Loucy (cell line): ENCODE results near the gene SRRM5.

Experiments
- H2AFZ ChIP-seq: fragments of 200-600 bp; sonication (generic); 2 replicates; pipeline ENCODE4 v1.6.0; 2016; ENCODE audit warnings: antibody characterized with exemption, mild to moderate bottlenecking, low read length, moderate library complexity
- H3F3A ChIP-seq: fragments of 200-600 bp; 2 replicates; pipeline ENCODE4 v1.6.0; 2016; ENCODE audit warnings: antibody characterized with exemption, low read depth, mild to moderate bottlenecking
- H3K27me3 ChIP-seq: fragments of 200-600 bp; sonication (generic); 2 replicates; pipeline ENCODE4 v1.6.1; 2014; ENCODE audit warnings: low read length, mild to moderate bottlenecking; ENCODE audit not compliant: insufficient read depth, poor library complexity, severe bottlenecking
- H3K36me3 ChIP-seq: fragments of 200-600 bp; sonication (generic); 2 replicates; pipeline ENCODE4 v1.6.1; 2016; ENCODE audit warnings: low read length; ENCODE audit not compliant: insufficient read depth
- H3K4me1 ChIP-seq: fragments of 200-600 bp; sonication (generic); 2 replicates; pipeline ENCODE4 v1.5.1; 2014; ENCODE audit warnings: low read length, mild to moderate bottlenecking; ENCODE audit not compliant: insufficient read depth, poor library complexity, severe bottlenecking
- H3K4me2 ChIP-seq: fragments of 200-600 bp; sonication (generic); 2 replicates; pipeline ENCODE4 v1.6.0; 2014; ENCODE audit warnings: antibody characterized with exemption, low read length, low read depth, mild to moderate bottlenecking; ENCODE audit not compliant: poor library complexity, severe bottlenecking
- H3K4me3 ChIP-seq: fragments of 200-600 bp; sonication (generic); 2 replicates; pipeline ENCODE4 v1.5.1; 2014; ENCODE audit warnings: low read length, mild to moderate bottlenecking, mixed read lengths; ENCODE audit not compliant: poor library complexity, severe bottlenecking
- H3K79me2 ChIP-seq: fragments of 200-600 bp; sonication (generic); 2 replicates; pipeline ENCODE4 v1.6.1; 2014; ENCODE audit warnings: low read length; ENCODE audit not compliant: insufficient read depth
- H3K9ac ChIP-seq: fragments of 200-600 bp; sonication (generic); 2 replicates; pipeline ENCODE4 v1.6.0; 2014; ENCODE audit warnings: mild to moderate bottlenecking, low read depth, low read length, moderate library complexity; ENCODE audit not compliant: poor library complexity, severe bottlenecking
- H3K9me2 ChIP-seq: fragments of 200-600 bp; sonication (generic); replicated peaks from 2 replicates; pipeline ENCODE4 v1.6.1; 2016; ENCODE audit warnings: low read depth, low read length, mixed read lengths
- H3K9me3 ChIP-seq: fragments of 200-600 bp; sonication (generic); 2 replicates; pipeline ENCODE4 v1.6.1; 2014; ENCODE audit warnings: mild to moderate bottlenecking, antibody characterized with exemption, low read length, low read depth; ENCODE audit not compliant: insufficient read depth
- H4K20me1 ChIP-seq: fragments of 200-600 bp; sonication (generic); 2 replicates; pipeline ENCODE4 v1.6.0; 2014; ENCODE audit warnings: antibody characterized with exemption, low read length, mild to moderate bottlenecking; ENCODE audit not compliant: insufficient read depth, poor library complexity, severe bottlenecking
- EZH2phosphoT487 ChIP-seq: fragments of 200-600 bp; IDR thresholded peaks from 2 replicates; pipeline ENCODE4 v1.6.1; 2018; ENCODE audit warnings: antibody characterized with exemption, mild to moderate bottlenecking, moderate library complexity, borderline replicate concordance
- TF ChIP-seq, protein P1 (sequence below): fragments of 200-600 bp; sonication (generic); conservative IDR thresholded peaks from 2 replicates; pipeline ENCODE4 v1.5.1; 2014; ENCODE audit warnings: mild to moderate bottlenecking, antibody characterized with exemption, low read length

SRRM5 gene

DNA sequence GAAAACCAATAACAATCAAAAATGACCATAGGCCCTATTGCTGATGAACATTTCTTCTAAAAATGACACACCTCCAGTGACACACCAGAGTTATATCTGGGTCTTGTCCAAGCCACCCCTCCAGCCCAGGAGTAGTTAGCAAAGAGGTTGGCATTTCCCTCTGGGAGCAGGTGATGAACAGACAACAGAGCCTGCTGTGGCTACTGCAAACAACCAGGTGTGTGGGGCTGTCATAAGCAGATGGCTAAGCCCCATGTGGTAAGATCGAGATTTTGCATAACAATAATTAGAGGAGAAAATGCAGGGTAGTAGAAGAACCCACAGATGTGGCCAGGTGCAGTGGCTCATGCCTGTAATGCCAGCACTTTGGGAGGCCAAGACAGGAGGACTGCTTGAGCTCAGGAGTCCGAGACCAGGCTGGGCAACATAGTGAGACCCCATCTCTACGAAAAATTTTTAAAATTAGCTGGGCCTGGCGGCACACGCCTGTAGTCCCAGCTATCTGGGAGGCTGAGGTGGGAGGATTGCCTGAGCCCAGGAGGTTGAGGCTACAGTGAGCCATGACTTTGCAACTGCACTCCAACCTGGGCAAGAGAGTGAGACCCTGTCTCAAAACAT is 41.6 kb upstream of the SRRM5 start:
- Histone ChIP-seq H4K20me1 (no peaks in the 10 kb centered on the region), H3K9ac (no peak overlapping the region), H3K9me2 (no peaks in the 10 kb centered on the region), H3K9me3 (no peaks in the 10 kb centered on the region), H3K27me3 (no peaks in the 10 kb centered on the region), H3K4me1 (peaks cover 23% of the 10 kb centered on the region), H3K36me3 (no peaks in the 10 kb centered on the region), H3F3A (no peaks in the 10 kb centered on the region), H2AFZ (no peak overlapping the region), H3K79me2 (peaks cover 59% of the 10 kb centered on the region), H3K4me3 (no peak overlapping the region), H3K4me2 (peak overlapping the region; percentile 10)
- TF ChIP-seq, protein P1, sequence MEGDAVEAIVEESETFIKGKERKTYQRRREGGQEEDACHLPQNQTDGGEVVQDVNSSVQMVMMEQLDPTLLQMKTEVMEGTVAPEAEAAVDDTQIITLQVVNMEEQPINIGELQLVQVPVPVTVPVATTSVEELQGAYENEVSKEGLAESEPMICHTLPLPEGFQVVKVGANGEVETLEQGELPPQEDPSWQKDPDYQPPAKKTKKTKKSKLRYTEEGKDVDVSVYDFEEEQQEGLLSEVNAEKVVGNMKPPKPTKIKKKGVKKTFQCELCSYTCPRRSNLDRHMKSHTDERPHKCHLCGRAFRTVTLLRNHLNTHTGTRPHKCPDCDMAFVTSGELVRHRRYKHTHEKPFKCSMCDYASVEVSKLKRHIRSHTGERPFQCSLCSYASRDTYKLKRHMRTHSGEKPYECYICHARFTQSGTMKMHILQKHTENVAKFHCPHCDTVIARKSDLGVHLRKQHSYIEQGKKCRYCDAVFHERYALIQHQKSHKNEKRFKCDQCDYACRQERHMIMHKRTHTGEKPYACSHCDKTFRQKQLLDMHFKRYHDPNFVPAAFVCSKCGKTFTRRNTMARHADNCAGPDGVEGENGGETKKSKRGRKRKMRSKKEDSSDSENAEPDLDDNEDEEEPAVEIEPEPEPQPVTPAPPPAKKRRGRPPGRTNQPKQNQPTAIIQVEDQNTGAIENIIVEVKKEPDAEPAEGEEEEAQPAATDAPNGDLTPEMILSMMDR = peak; percentile 13; the same call in 1 of the 2 replicates
- TF ChIP-seq EZH2phosphoT487 = no peak

DNA sequence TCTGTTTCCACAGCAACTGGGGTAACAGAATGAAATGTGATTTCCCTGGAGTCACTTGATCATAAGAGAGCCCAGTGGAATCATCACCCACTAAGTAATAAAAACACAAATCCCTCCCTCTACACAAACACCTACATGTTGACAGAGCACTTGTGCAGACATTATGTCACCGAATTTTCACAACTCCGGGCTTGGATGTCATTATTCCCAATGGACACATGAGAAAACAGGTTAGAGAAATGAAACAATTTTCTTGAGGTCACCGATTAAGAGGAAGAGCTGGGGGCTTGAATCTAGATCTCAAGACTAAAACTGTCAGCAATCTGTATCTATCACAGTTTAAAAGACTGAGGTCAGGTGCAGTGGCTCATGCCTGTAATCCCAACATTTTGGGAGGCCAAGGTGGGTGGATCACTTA is 39.7 kb upstream of the SRRM5 start:
- Histone ChIP-seq H3K4me1 (peaks cover 23% of the 10 kb centered on the region), H3K9ac (no peak overlapping the region), H3K4me2 (peak overlapping the region; percentile 35), H2AFZ (no peak overlapping the region), H3K4me3 (no peak overlapping the region), H3K27me3 (no peaks in the 10 kb centered on the region), H3K36me3 (no peaks in the 10 kb centered on the region), H3K9me3 (no peaks in the 10 kb centered on the region), H3K9me2 (no peaks in the 10 kb centered on the region), H4K20me1 (no peaks in the 10 kb centered on the region), H3F3A (no peaks in the 10 kb centered on the region), H3K79me2 (peaks cover 56% of the 10 kb centered on the region)
- TF ChIP-seq EZH2phosphoT487 = no peak
- TF ChIP-seq, protein P1 = no peak

DNA sequence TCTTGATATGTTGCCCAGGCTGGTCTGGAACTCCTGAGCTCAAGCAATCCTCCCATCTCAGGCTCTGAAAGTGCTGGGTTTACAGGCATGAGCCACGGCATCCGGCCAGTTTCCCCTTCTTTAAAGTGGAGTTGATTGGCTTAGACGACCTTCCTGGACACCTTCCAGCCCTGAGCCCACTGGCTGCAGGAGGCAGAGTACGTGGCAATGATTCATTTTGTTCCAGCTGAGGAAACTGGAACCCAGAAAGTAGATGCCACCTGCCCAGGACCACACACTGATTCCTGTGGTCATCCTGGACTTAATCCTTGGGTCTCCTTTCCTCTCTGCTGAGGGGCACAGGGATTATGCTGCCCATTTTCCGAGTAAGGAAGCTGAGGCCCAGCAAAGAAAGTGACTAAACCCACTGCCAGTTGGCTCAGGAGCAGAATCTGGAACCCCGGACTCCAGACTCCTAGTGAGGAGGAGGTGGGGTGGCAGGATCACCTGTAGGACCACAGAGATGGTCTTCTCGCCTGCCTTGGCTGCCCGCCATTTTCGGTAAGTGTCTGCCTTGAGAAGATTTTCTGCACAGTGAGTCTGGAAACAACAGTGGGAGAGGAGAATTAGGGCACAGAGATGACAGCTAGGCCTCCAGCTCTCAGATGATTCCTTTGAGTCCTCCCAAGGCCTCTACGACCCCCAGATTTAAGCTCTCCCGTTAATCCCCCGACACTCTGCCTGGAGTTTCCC is 37.3 kb upstream of the SRRM5 start:
- no peak overlapping the region for H2AFZ ChIP-seq
- H3K9me2 ChIP-seq = no peaks in the 10 kb centered on the region
- H3K4me2 ChIP-seq = peak overlapping the region; percentile 100
- peak overlapping the region; percentile 98 for H3K9ac ChIP-seq
- H3K4me3 ChIP-seq = peak overlapping the region; percentile 85
- no peaks in the 10 kb centered on the region for H4K20me1 ChIP-seq
- no peak for TF ChIP-seq EZH2phosphoT487
- TF ChIP-seq, protein P1 = no peak
- H3K36me3 ChIP-seq = no peaks in the 10 kb centered on the region
- no peaks in the 10 kb centered on the region for H3K9me3 ChIP-seq
- no peaks in the 10 kb centered on the region for H3K27me3 ChIP-seq
- H3K4me1 ChIP-seq = peaks cover 31% of the 10 kb centered on the region
- no peaks in the 10 kb centered on the region for H3F3A ChIP-seq
- peaks cover 60% of the 10 kb centered on the region for H3K79me2 ChIP-seq
